Stimulated activated naive CD8-positive, alpha-beta T cell treated with anti-CD3 and anti-CD28 coated beads, Interleukin-15, Interleukin-2, amounts not matched to agents 100 U/mL and 50 U/mL, for 24 hours (primary cell): ENCODE data around the gene RNF166.
"Not testable (repeated sequence)": the region's sequence is repeated elsewhere in the genome, so short reads cannot be mapped to it uniquely, and the experiment has no call there.

ENCODE experiments used
- ATAC-seq: fragments of 150-1000 bp; cut with Tn5 transposase; one replicate; pipeline ENCODE4 v1.10.0; 2021
- DNase-seq: peaks from one replicate; pipeline ENCODE4 v3.0.0; 2021

The RNF166 gene

GRCh38 chr16:88673716-88674379, 32.4 kb downstream of the RNF166 start:
- no peak for DNase-seq
- ATAC-seq, result no peak

GRCh38 chr16:88672776-88673175, 33.4 kb downstream of the RNF166 start:
- DNase-seq (no peak), ATAC-seq (no peak)

- no peak for ATAC-seq
- DNase-seq, result no peak
Measured at GRCh38 chr16:88671806-88672205, 34.4 kb downstream of the RNF166 start.

- DNase-seq (no peak), ATAC-seq (no peak)
Measured at GRCh38 chr16:88669980-88670379, 36.2 kb downstream of the RNF166 start.

GRCh38 chr16:88669493-88669892, 36.7 kb downstream of the RNF166 start:
- ATAC-seq, DNase-seq: not testable (repeated sequence)

- DNase-seq (no peak), ATAC-seq (no peak)
Measured at GRCh38 chr16:88667461-88667860, 38.7 kb downstream of the RNF166 start.

GRCh38 chr16:88665570-88665969, 40.6 kb downstream of the RNF166 start:
- DNase-seq (no peak), ATAC-seq (no peak)

GRCh38 chr16:88665148-88665547, 41.1 kb downstream of the RNF166 start:
- DNase-seq (no peak), ATAC-seq (no peak)

GRCh38 chr16:88662843-88663606, 43.2 kb downstream of the RNF166 start, which contains the start of gene MVD:
TSS of gene MVD (minus strand) at chr16:88663091. CDS start at chr16:88663080, 11 bp downstream.
- ATAC-seq, result peak; percentile 99
- DNase-seq, result peak; percentile 97

GRCh38 chr16:88662222-88662842, 43.9 kb downstream of the RNF166 start:
- ATAC-seq (no peak), DNase-seq (no peak)

GRCh38 chr16:88661468-88661867, 44.7 kb downstream of the RNF166 start:
- no peak for DNase-seq
- no peak for ATAC-seq

GRCh38 chr16:88659160-88659559, 47.0 kb downstream of the RNF166 start:
- ATAC-seq (no peak), DNase-seq (no peak)

GRCh38 chr16:88658714-88659113, 47.5 kb downstream of the RNF166 start:
- DNase-seq (no peak), ATAC-seq (no peak)

- ATAC-seq (no peak), DNase-seq (no peak)
Measured at GRCh38 chr16:88657371-88657770, 48.8 kb downstream of the RNF166 start.

- DNase-seq (no peak), ATAC-seq (no peak)
Measured at GRCh38 chr16:88656291-88656980, 49.8 kb downstream of the RNF166 start.

- ATAC-seq (no peak), DNase-seq (no peak)
Measured at GRCh38 chr16:88655733-88656281, 50.4 kb downstream of the RNF166 start.

GRCh38 chr16:88655053-88655732, 51.0 kb downstream of the RNF166 start:
- ATAC-seq, result no peak
- no peak for DNase-seq

GRCh38 chr16:88654363-88655052, 51.7 kb downstream of the RNF166 start:
- DNase-seq (no peak), ATAC-seq (no peak)

- ATAC-seq (no peak), DNase-seq (no peak)
Measured at GRCh38 chr16:88653596-88654362, 52.4 kb downstream of the RNF166 start.

- no peak for ATAC-seq
- DNase-seq, result no peak
Measured at GRCh38 chr16:88653101-88653500, 53.1 kb downstream of the RNF166 start.

GRCh38 chr16:88652762-88653063, 53.5 kb downstream of the RNF166 start:
- ATAC-seq (no peak), DNase-seq (no peak)
